GM12878 (cell line): ENCODE results near the gene TAF10. TPM values are rescaled to one million over a fixed set of nuclear protein-coding genes. Genes with fewer than 3 reads are reported as not detected.

Experiments
- ATF7 ChIP-seq: fragments of 450-650 bp; IDR thresholded peaks from 2 replicates; pipeline ENCODE4 v1.6.1; 2016; ENCODE audit warnings: low read depth, mild to moderate bottlenecking
- BCL3 ChIP-seq: IDR thresholded peaks from 2 replicates; pipeline ENCODE4 v1.6.1; 2011; ENCODE audit warnings: borderline replicate concordance, low read depth, mild to moderate bottlenecking, moderate library complexity, low read length; ENCODE audit not compliant: insufficient read depth, poor library complexity, severe bottlenecking
- CEBPB ChIP-seq, 2 experiments: fragments of 150-350 bp in 1 of 2; IDR thresholded peaks; 2 replicates each; pipeline ENCODE4 v1.6.1; 2012 to 2014; ENCODE audit warnings: low read depth in 2 of 2, low read length in 2 of 2, borderline replicate concordance in 1 of 2, inconsistent platforms in 1 of 2
- EED ChIP-seq: sonication (generic); IDR thresholded peaks from 2 replicates; pipeline ENCODE4 v1.6.1; 2016; ENCODE audit warnings: antibody characterized with exemption, low read depth
- HCFC1 ChIP-seq: fragments of 150-350 bp; IDR thresholded peaks from 2 replicates; pipeline ENCODE4 v1.6.1; 2014; ENCODE audit warnings: low read length
- IRF3 ChIP-seq: fragments of 450-650 bp; IDR thresholded peaks from 2 replicates; pipeline ENCODE4 v1.6.1; 2014; ENCODE audit warnings: mild to moderate bottlenecking
- KAT2A ChIP-seq: conservative IDR thresholded peaks from 2 replicates; pipeline ENCODE4 v1.6.1; 2011; ENCODE audit warnings: low read depth, low read length; ENCODE audit not compliant: control insufficient read depth
- NFIC ChIP-seq: IDR thresholded peaks from 2 replicates; pipeline ENCODE4 v1.6.1; 2012; ENCODE audit warnings: low read depth, mild to moderate bottlenecking, inconsistent platforms, low read length, moderate library complexity
- NFYA ChIP-seq: IDR thresholded peaks from 2 replicates; pipeline ENCODE4 v1.6.1; 2011; ENCODE audit warnings: low read depth, mild to moderate bottlenecking, low read length, improper control_type of control experiment, borderline replicate concordance
- NR2C2 ChIP-seq: IDR thresholded peaks from 2 replicates; pipeline ENCODE4 v1.6.1; 2011; ENCODE audit warnings: borderline replicate concordance, low read depth; ENCODE audit not compliant: control insufficient read depth, insufficient read length
- POLR2AphosphoS2 ChIP-seq: IDR thresholded peaks from 2 replicates; pipeline ENCODE4 v1.6.1; 2011; ENCODE audit warnings: low read depth, mild to moderate bottlenecking, low read length, improper control_type of control experiment, moderate library complexity
- POU2F2 ChIP-seq: IDR thresholded peaks from 3 replicates; pipeline ENCODE4 v1.6.1; 2011; ENCODE audit warnings: low read depth, mild to moderate bottlenecking, low read length, borderline replicate concordance
- RAD21 ChIP-seq: IDR thresholded peaks from 2 replicates; pipeline ENCODE4 v1.6.1; 2011; ENCODE audit warnings: mild to moderate bottlenecking, low read depth, low read length, moderate library complexity; ENCODE audit not compliant: insufficient read depth
- RAD51 ChIP-seq: fragments of 450-650 bp; IDR thresholded peaks from 2 replicates; pipeline ENCODE4 v1.6.1; 2016; ENCODE audit warnings: moderate library complexity, mild to moderate bottlenecking, inconsistent platforms
- RBBP5 ChIP-seq: fragments of 200-600 bp; sonication (generic); conservative IDR thresholded peaks from 2 replicates; pipeline ENCODE4 v1.6.1; 2016
- SMAD5 ChIP-seq: IDR thresholded peaks from 2 replicates; pipeline ENCODE4 v1.6.1; 2016; ENCODE audit warnings: antibody characterized with exemption, low read depth
- SP1 ChIP-seq: IDR thresholded peaks from one replicate; pipeline ENCODE4 v1.6.1; 2011; ENCODE audit warnings: low read depth, low read length
- SREBF1 ChIP-seq: IDR thresholded peaks from 2 replicates; pipeline ENCODE4 v1.6.1; 2012; ENCODE audit warnings: mild to moderate bottlenecking, low read length
- TCF12 ChIP-seq: IDR thresholded peaks from 2 replicates; pipeline ENCODE4 v1.6.1; 2011; ENCODE audit warnings: low read depth, mild to moderate bottlenecking, low read length
- USF1 ChIP-seq: IDR thresholded peaks from 2 replicates; pipeline ENCODE4 v1.6.1; 2011; ENCODE audit warnings: borderline replicate concordance, low read depth, mild to moderate bottlenecking, moderate library complexity, mixed read lengths, low read length; ENCODE audit not compliant: insufficient read depth; ENCODE audit errors: extremely low read length
- YBX1 ChIP-seq: fragments of 450-650 bp; IDR thresholded peaks from 2 replicates; pipeline ENCODE4 v1.6.1; 2016; ENCODE audit warnings: antibody characterized with exemption
- ZBED1 ChIP-seq: IDR thresholded peaks from 2 replicates; pipeline ENCODE4 v1.6.1; 2016; ENCODE audit warnings: borderline replicate concordance
- ZBTB4 ChIP-seq: fragments of 450-650 bp; formaldehyde crosslinking; IDR thresholded peaks from 2 replicates; pipeline ENCODE4 v1.4.0; 2022; ENCODE audit warnings: mild to moderate bottlenecking, moderate library complexity
- ZNF622 ChIP-seq: fragments of 450-650 bp; IDR thresholded peaks from 2 replicates; pipeline ENCODE4 v1.6.1; 2017; ENCODE audit warnings: mild to moderate bottlenecking, inconsistent platforms
- polyA plus RNA-seq, 11 experiments: library from polyadenylated mRNA; depleted of rRNA in 4 of 11; unstranded in 6 of 11; stranded (reverse) in 5 of 11; fragments of >200 nt; fragmentation: Nextera tagmentation in 4 of 11; fragmentation: Illumina TruSeq in 1 of 11; extraction: Ambion mirVana in 4 of 11; extraction: Trizol in 1 of 11; gene quantifications; 1 replicate in 1 of 11; 2 replicates in 10 of 11; pipeline versions ENCODE4 v1.2.1 to v1.2.3, GENCODE V29; 2011 to 2016; ENCODE audit warnings: inconsistent platforms in 2 of 11, missing spikeins in 2 of 11, low read depth in 1 of 11
- total RNA-seq, 4 experiments: library from RNA; depleted of rRNA in 3 of 4; stranded (reverse); fragments of >200 nt in 3 of 4; fragmentation: Illumina TruSeq in 1 of 4; extraction: Trizol in 1 of 4; gene quantifications; 2 replicates each; pipeline versions ENCODE4 v1.2.1 to v1.2.3, GENCODE V29; 2013 to 2021

The TAF10 gene
- total and polyA plus RNA-seq, 10 of the 15 experiments (the other 5 are each of a cell fraction or from before 2014, with no cell fraction given), result 26.7 to 251 (median 149) TPM

GRCh38 chr11:6612213-6613041, at the start of gene TAF10 (continued):
- TF ChIP-seq ZBTB4 (CRISPR knock-in tag), result no peak
- TF ChIP-seq POU2F2, result peak; percentile 56; the same call in 2 of the 3 replicates
- peak; percentile 53 for TF ChIP-seq SP1
- peak; percentile 31; the same call in 1 of the 2 replicates for TF ChIP-seq HCFC1
- no peak for TF ChIP-seq RAD51
- no peak for TF ChIP-seq RAD21
- peak; percentile 93 for TF ChIP-seq ATF7
- peak; percentile 75; the same call in 1 of the 2 replicates for TF ChIP-seq TCF12
- peak; percentile 93; the same call in 1 of the 2 replicates for TF ChIP-seq SMAD5
- no peak for TF ChIP-seq ZNF622
- no peak for TF ChIP-seq SREBF1
- TF ChIP-seq CEBPB (IDR thresholded peaks at IDR 0.05; ENCODE audit: borderline replicate concordance in 1 of 2, low read depth in 2 of 2, low read length in 2 of 2), result no peak
- peak; percentile 26; the same call in 1 of the 2 replicates for TF ChIP-seq NFIC
- TF ChIP-seq USF1, result peak; percentile 11
- TF ChIP-seq RBBP5, result no peak
- TF ChIP-seq YBX1, result no peak
- TF ChIP-seq NFYA, result no peak
- TF ChIP-seq KAT2A, result no peak
- TF ChIP-seq EED, result peak; percentile 42
- TF ChIP-seq POLR2AphosphoS2, result peak; percentile 95
- peak; percentile 39; the same call in 1 of the 2 replicates for TF ChIP-seq ZBED1
- TF ChIP-seq BCL3, result peak; percentile 39
- no peak for TF ChIP-seq NR2C2
- no peak for TF ChIP-seq IRF3
